Stimulated activated CD4-positive, alpha-beta T cell treated with anti-CD3 and anti-CD28 coated beads, Interleukin-15, amount 100 ng/mL, for 1 hour (primary cell): ENCODE measurements around the gene CBL.

Experiments
- DNase-seq, 2 donors: peaks; one replicate each; pipeline ENCODE4 v3.0.0-alpha.2; 2020; ENCODE audit warnings: low read depth in 1 of 2, low spot score in 1 of 2

CBL gene

GRCh38 chr11:119324189-119324588 is 118.0 kb downstream of the CBL start:
- DNase-seq: no peak

GRCh38 chr11:119329320-119329719 is 123.2 kb downstream of the CBL start:
- DNase-seq: no peak

GRCh38 chr11:119330237-119330636 is 124.1 kb downstream of the CBL start:
- DNase-seq: no peak

GRCh38 chr11:119332111-119332765 is 126.1 kb downstream of the CBL start:
- no peak for DNase-seq

- peak; percentile 80 to 82 for DNase-seq
These were observed 128.2 kb downstream of the CBL start, which contains the start of gene RNF26 for GRCh38 chr11:119334174-119334930. Gene RNF26, plus strand, starts transcription at chr11:119334527. Its CDS starts 596 bp downstream, at chr11:119335123.

GRCh38 chr11:119335091-119335654 is 129.0 kb downstream of the CBL start:
- DNase-seq: no peak

- no peak for DNase-seq
These were observed 129.8 kb downstream of the CBL start for GRCh38 chr11:119335655-119336543.

- no peak for DNase-seq
These were observed 130.8 kb downstream of the CBL start for GRCh38 chr11:119336744-119337469.

GRCh38 chr11:119337581-119338317 is 131.6 kb downstream of the CBL start:
- no peak for DNase-seq

- peak; percentile 47 for DNase-seq
These were observed 132.3 kb downstream of the CBL start for GRCh38 chr11:119338318-119338890.

- no peak for DNase-seq
These were observed 132.9 kb downstream of the CBL start for GRCh38 chr11:119338965-119339588.

GRCh38 chr11:119339589-119340334 is 133.6 kb downstream of the CBL start:
- no peak for DNase-seq

- no peak for DNase-seq
These were observed 134.4 kb downstream of the CBL start, which contains the start of gene C1QTNF5 for GRCh38 chr11:119340335-119341221. Gene C1QTNF5, minus strand, starts transcription at chr11:119340883. Its CDS starts 486 bp downstream, at chr11:119340397.

GRCh38 chr11:119341222-119342022 is 135.3 kb downstream of the CBL start:
- DNase-seq: no peak

- no peak for DNase-seq
These were observed 135.8 kb downstream of the CBL start for GRCh38 chr11:119342023-119342300.

- no peak for DNase-seq
These were observed 136.4 kb downstream of the CBL start for GRCh38 chr11:119342362-119343130.
